AG09319 (cell line): Measurements from ENCODE around the gene NEURL1B.
A peak's percentile ranks its signal among the peaks of the same experiment; 100 is the strongest.

Source experiments
- DNase-seq: peaks from one replicate; pipeline ENCODE4 v3.0.0-alpha.2; 2010; ENCODE audit warnings: low read depth; ENCODE audit errors: extremely low read depth
- TF ChIP-seq, protein P1 (sequence below): IDR thresholded peaks from 2 replicates; pipeline ENCODE4 v1.5.1; 2011; ENCODE audit warnings: low read depth, mild to moderate bottlenecking, inconsistent platforms, low read length, moderate library complexity

The NEURL1B gene

DNA sequence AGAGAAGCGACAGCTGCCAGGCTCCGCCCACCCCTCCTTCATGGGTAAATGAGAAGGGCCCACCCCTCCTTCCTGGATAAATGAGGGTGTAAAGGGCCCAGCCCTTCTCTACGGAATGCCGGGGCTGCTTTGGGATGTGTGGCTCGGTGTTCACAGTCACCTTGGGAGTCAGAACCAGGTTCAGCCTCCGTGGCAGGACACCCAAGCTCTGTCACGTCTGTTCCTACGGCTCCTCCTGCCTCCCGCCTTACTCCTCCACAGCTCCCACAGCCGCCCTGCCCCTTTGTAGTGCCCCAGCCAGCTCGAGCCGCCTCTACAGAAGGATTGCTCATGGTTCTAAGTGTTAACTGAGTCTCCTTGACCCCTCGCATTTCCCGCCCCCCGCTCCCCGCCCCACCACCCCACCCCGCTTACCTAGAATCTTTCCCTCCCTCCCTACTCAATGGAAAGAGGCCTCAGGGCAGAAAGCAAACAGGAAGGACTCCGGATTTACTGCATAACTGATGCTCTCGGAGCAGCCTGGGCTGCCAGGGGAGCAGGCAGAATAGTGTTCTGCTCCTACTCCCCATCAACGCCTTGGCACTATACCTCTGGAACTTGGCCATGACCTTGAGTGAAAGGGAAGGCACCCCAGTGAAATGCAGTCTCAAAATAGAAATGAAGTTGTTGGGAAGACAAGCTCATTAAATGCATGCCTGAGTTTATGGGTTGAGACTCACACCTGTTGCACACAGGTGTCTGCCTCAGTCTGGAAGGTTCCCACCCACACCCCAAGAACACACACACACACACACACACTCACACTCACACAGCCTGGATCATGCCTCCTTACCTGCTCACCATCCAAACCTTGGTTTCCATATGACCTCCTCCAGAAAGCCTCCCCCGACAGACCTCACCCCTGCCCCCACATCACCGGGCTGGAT is 59.6 kb downstream of the NEURL1B start:
- TF ChIP-seq, protein P1, sequence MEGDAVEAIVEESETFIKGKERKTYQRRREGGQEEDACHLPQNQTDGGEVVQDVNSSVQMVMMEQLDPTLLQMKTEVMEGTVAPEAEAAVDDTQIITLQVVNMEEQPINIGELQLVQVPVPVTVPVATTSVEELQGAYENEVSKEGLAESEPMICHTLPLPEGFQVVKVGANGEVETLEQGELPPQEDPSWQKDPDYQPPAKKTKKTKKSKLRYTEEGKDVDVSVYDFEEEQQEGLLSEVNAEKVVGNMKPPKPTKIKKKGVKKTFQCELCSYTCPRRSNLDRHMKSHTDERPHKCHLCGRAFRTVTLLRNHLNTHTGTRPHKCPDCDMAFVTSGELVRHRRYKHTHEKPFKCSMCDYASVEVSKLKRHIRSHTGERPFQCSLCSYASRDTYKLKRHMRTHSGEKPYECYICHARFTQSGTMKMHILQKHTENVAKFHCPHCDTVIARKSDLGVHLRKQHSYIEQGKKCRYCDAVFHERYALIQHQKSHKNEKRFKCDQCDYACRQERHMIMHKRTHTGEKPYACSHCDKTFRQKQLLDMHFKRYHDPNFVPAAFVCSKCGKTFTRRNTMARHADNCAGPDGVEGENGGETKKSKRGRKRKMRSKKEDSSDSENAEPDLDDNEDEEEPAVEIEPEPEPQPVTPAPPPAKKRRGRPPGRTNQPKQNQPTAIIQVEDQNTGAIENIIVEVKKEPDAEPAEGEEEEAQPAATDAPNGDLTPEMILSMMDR, result no peak
- no peak for DNase-seq

DNA sequence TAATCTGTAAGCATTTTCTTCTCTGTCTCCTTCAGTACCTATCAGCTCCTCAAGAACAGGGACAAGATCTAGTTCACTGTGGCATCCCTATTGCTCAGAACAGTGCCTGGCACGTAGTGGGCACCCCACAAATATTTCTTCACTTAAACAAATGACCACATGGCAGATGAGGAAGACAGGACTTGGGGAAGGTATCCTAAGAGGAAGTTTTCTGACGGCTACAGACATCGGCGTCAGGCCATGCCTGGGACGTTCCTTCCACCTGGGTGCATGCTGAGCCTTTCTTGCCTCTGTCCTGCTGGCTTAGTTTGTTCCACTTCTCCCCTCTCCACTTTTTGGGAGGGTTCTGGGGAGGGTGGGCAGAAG is 60.2 kb downstream of the NEURL1B start:
- TF ChIP-seq, protein P1, result no peak

DNA sequence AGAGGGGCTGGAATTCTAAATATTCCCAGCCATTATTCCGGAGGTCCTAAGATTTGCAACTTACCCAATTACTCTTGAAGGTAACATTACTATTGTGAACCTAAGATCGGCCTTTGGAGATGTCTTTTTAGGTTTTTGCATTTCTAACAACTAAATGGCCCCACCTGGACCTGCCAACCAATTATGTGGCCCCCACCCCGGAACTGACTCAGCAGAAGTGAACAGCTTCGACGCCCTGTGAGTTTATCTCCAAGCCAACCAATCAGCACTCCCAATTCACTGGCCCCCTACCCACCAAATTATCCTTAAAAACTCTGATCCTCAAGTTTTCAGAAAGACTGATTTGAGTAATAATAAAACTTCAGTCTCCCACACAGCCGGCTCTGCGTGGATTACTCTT is 62.9 kb downstream of the NEURL1B start:
- TF ChIP-seq, protein P1, result no peak
- no peak for DNase-seq

More for the DNA sequence above, 60.2 kb downstream of the NEURL1B start:
- DNase-seq, result no peak

DNA sequence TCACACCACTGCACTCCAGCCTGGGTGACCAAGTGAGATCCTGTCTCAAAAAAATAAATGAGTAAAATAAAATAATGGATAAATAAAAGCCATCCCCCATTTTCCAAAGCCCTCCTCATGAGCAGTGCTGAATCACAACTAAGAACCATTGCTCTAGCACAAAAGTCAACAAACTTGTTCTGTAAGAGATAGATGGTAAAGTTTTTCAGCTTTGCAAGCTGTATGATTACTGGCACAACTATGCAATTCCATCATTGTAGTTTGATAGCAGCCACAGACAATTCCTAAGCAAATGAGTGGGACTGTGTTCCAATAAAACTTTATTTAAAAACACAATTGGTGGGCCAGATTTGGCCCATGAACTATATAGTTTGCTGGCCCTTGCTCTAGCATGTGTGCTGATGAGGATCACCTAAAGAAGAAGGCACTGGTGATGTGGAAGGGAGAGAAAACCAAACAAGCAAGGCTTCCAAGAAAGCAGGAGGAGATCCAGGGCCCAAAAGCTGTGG is 64.6 kb downstream of the NEURL1B start:
- TF ChIP-seq, protein P1, result no peak
- DNase-seq, result no peak

DNA sequence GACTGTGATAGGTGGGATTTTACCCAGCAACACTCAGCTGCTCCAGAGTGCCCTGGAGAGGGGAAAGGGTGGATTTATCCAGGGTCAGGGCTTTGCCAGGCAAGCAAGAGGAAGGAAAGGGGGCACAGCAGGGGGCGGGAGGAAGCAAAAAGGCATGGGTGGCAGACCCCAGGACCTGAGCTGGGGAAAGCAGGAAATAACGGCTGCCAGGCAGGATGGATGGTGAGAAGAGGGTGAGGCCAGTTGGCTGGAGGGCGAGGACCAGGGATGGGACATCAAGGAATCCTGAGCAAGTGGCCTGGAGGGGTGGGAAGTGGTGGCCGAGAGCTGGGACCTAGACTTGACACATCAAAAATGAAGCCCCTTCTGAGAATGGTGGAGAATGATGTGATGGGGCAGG is 65.7 kb downstream of the NEURL1B start:
- TF ChIP-seq, protein P1, result no peak
- no peak for DNase-seq

DNA sequence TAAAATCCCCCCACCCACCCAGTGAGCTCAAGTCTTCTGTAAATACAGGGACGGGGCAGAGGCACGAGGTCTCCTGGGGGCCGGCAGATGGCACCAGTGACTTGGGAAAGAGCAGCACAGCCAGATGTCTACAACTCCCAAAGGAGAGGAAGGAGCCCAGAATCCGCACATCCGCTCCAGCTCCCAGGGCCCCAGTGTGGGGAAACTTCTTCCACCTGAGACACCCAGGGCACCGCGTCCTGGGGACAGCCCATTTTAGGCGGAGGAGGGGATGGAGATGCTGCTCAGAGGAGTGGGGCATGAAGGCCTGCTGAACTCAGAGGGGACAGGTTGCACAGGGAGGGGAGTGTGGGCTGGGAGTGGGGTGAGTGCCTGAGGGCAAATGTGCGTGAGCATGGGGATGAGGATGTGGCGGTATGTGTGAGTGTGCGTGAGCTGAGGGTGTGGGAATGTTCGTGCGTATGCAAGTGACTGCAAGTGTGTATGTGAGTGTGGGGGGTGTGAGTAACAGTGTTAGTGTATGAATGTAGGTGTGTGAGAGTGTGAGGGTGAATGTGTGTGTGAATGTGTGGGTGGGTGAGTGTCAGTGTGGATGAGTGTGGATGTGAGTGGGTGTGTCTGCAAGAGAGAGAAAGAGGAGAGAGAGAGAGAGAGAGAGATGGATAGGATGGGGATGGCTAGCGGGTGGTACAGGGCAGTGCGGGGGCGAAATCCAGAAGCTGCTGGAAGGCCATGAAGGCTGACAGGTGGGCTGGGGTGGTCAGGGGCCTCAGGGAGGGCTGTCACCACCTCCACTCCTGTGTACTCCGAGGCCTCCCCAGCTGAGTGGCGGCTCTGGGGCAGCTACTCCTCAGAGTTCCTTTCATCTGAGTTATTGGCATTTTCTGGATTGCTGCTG is 66.5 kb downstream of the NEURL1B start:
- DNase-seq, result no peak
- TF ChIP-seq, protein P1, result peak; percentile 56

DNA sequence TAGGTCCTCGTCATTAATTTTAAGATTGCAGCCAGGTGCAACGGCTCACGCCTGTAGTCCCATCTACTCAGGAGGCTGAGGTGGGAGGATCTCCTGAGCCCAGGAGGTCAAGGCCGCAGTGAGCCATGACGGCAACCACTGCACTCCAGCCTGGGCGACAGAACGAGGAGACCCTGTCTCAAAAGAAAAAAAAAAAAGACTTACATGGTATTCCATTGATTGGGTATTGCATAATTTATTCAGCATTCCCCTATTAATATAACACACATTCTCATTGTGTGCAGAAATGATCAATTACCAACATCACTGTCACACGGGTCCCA is 67.1 kb downstream of the NEURL1B start:
- DNase-seq, result no peak
- TF ChIP-seq, protein P1, result no peak
